HEK293 (cell line): ENCODE measurements around the gene SPATA31D1.

ENCODE experiments used
- RBAK ChIP-seq: fragments of 450-650 bp; formaldehyde crosslinking; IDR thresholded peaks from 2 replicates; pipeline ENCODE4 v1.5.1; 2016; ENCODE audit warnings: missing biosample characterization, missing genetic modification characterization
- ZNF138 ChIP-seq: fragments of 450-650 bp; formaldehyde crosslinking; IDR thresholded peaks from 2 replicates; pipeline ENCODE4 v1.5.1; 2016; ENCODE audit warnings: missing biosample characterization, missing genetic modification characterization, borderline replicate concordance
- ZNF785 ChIP-seq: fragments of 450-650 bp; formaldehyde crosslinking; IDR thresholded peaks from 2 replicates; pipeline ENCODE4 v1.5.1; 2016; ENCODE audit warnings: missing biosample characterization, missing genetic modification characterization
- ZNF837 ChIP-seq: fragments of 450-650 bp; formaldehyde crosslinking; IDR thresholded peaks from 2 replicates; pipeline ENCODE4 v1.5.1; 2016; ENCODE audit warnings: missing biosample characterization, missing genetic modification characterization
- TF ChIP-seq, protein P1 (sequence below): fragments of 450-650 bp; formaldehyde crosslinking; IDR thresholded peaks from 2 replicates; pipeline ENCODE4 v1.5.1; 2016; ENCODE audit warnings: missing biosample characterization, missing genetic modification characterization

DNA sequence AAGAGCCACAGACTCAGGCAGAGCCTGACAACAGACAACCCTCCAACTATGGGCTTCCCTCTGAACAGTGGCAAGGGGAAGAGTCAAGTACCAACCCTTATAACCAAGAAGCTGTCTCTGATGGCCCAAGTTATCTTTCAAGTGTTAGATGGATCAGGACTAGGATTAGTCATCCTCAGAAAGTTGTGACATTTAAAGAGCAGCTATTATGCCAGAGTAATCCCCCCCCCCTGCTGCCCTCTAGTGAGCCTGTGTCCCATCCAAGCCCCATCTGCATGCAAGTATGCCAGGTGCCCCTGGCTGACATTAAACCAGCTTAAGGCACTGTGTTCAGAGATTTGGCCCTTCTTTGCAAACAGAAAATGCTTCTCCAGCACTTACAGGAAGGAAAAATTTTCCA is 16.8 kb upstream of the SPATA31D1 start:
- TF ChIP-seq ZNF138 (no peak), ZNF837 (tag by site-specific recombination) (no peak), RBAK (tag by site-specific recombination) (no peak), ZNF785 (tag by site-specific recombination) (no peak)
- TF ChIP-seq, protein P1, sequence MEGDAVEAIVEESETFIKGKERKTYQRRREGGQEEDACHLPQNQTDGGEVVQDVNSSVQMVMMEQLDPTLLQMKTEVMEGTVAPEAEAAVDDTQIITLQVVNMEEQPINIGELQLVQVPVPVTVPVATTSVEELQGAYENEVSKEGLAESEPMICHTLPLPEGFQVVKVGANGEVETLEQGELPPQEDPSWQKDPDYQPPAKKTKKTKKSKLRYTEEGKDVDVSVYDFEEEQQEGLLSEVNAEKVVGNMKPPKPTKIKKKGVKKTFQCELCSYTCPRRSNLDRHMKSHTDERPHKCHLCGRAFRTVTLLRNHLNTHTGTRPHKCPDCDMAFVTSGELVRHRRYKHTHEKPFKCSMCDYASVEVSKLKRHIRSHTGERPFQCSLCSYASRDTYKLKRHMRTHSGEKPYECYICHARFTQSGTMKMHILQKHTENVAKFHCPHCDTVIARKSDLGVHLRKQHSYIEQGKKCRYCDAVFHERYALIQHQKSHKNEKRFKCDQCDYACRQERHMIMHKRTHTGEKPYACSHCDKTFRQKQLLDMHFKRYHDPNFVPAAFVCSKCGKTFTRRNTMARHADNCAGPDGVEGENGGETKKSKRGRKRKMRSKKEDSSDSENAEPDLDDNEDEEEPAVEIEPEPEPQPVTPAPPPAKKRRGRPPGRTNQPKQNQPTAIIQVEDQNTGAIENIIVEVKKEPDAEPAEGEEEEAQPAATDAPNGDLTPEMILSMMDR (tag by site-specific recombination) = no peak
